ENCODE data around the gene IQGAP2.
"Not testable (repeated sequence)": the region's sequence is repeated elsewhere in the genome, so short reads cannot be mapped to it uniquely, and the experiment has no call there.

Gene IQGAP2

DNA sequence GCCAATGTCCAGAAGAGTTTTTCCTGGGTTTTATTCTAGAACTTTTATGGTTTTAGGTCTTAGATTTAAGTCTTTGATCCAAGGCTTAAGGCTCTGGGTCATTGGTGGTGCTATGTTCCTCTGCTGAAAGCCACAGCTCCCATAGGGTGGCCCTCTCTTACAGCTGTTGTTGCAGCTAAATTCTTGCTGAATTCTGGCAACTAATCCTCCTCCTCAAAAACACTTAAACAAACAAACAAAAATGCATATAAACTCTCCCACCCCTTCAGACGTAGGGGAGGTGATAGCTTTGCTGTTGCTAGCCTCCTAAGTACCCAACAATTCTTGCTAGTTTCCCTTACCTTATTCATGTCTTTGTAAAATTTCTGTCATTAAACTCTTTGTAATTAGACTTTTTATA is 30.2 kb downstream of the IQGAP2 start:
- Histone ChIP-seq H3K9me2 (replicated peaks; ENCODE audit: insufficient read depth, low read length) (no peaks in the 10 kb centered on the region), H4K20me1 (ENCODE audit: low read depth, low read length) (no peaks in the 10 kb centered on the region), H3K4me3 (ENCODE audit: insufficient read depth, low read length, poor library complexity, severe bottlenecking) (no peak overlapping the region), H3K9ac (ENCODE audit: low read length) (no peak overlapping the region), H3K9me3 (ENCODE audit: insufficient read depth, low read length) (no peaks in the 10 kb centered on the region), H3K27me3 (ENCODE audit: low read length) (no peaks in the 10 kb centered on the region), H2AFZ (ENCODE audit: low read depth, low read length, severe bottlenecking) (no peak overlapping the region), H3K4me2 (ENCODE audit: low read depth, low read length, poor library complexity, severe bottlenecking) (no peak overlapping the region), H3K36me3 (ENCODE audit: low read length) (no peaks in the 10 kb centered on the region), H3F3A (ENCODE audit: insufficient read depth) (no peaks in the 10 kb centered on the region), H3K27ac (ENCODE audit: low read depth, low read length) (no peak overlapping the region), H3K79me2 (ENCODE audit: insufficient read depth, low read length) (no peaks in the 10 kb centered on the region)
- TF ChIP-seq EZH2phosphoT487 (conservative IDR thresholded peaks at IDR 0.05; ENCODE audit: low read length), result no peak
- TF ChIP-seq, protein P1, sequence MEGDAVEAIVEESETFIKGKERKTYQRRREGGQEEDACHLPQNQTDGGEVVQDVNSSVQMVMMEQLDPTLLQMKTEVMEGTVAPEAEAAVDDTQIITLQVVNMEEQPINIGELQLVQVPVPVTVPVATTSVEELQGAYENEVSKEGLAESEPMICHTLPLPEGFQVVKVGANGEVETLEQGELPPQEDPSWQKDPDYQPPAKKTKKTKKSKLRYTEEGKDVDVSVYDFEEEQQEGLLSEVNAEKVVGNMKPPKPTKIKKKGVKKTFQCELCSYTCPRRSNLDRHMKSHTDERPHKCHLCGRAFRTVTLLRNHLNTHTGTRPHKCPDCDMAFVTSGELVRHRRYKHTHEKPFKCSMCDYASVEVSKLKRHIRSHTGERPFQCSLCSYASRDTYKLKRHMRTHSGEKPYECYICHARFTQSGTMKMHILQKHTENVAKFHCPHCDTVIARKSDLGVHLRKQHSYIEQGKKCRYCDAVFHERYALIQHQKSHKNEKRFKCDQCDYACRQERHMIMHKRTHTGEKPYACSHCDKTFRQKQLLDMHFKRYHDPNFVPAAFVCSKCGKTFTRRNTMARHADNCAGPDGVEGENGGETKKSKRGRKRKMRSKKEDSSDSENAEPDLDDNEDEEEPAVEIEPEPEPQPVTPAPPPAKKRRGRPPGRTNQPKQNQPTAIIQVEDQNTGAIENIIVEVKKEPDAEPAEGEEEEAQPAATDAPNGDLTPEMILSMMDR (IDR thresholded peaks at IDR 0.05; ENCODE audit: insufficient read depth, low read length, poor library complexity, severe bottlenecking), result no peak

DNA sequence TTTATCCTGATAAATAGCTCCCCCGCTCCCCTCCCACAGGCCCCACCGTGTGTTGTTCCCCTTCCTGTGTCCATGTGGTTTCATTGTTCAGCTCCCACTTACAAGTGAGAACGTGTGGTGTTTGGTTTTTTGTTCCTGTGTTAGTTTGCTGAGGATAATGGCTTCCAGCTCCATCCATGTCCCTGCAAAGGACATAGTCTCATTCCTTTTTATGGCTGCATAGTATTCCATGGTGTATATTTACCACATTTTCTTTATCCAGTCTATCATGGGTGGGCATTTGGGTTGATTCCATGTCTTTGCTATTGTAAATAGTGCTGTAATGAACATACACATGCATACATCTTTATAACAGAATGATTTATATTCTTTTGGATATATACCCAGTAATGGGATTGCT is 34.4 kb downstream of the IQGAP2 start:
- not testable (repeated sequence) for H3F3A ChIP-seq (ENCODE audit: insufficient read depth); H3K9me3 ChIP-seq (ENCODE audit: insufficient read depth, low read length); H3K27me3 ChIP-seq (ENCODE audit: low read length); H2AFZ ChIP-seq (ENCODE audit: low read depth, low read length, severe bottlenecking); H4K20me1 ChIP-seq (ENCODE audit: low read depth, low read length); H3K4me2 ChIP-seq (ENCODE audit: low read depth, low read length, poor library complexity, severe bottlenecking); H3K27ac ChIP-seq (ENCODE audit: low read depth, low read length); H3K79me2 ChIP-seq (ENCODE audit: insufficient read depth, low read length); H3K9ac ChIP-seq (ENCODE audit: low read length); H3K36me3 ChIP-seq (ENCODE audit: low read length); H3K9me2 ChIP-seq (replicated peaks; ENCODE audit: insufficient read depth, low read length); H3K4me3 ChIP-seq (ENCODE audit: insufficient read depth, low read length, poor library complexity, severe bottlenecking)

DNA sequence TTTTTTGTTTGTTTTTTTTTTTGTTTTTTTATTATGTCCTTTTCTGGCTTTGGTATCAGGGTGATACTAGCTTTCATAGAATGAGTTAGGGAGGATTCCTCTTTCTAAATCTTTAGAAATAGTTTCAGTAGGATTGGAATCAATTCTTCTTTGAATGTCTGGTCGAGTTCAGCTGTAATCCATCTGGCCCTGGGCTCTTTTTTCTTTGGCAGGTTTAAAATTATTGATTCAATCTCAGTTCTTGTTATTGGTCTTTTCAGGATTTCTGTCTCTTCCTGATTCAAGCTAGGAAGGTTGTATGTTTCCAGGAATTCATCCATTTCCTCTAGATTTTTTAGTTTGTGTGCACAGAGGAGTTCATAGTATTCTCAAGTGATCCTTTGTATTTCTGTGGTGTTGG is 34.9 kb downstream of the IQGAP2 start:
- H3F3A ChIP-seq (ENCODE audit: insufficient read depth), result no peaks in the 10 kb centered on the region
- TF ChIP-seq, protein P1 (IDR thresholded peaks at IDR 0.05; ENCODE audit: insufficient read depth, low read length, poor library complexity, severe bottlenecking), result no peak
- TF ChIP-seq EZH2phosphoT487 (conservative IDR thresholded peaks at IDR 0.05; ENCODE audit: low read length), result no peak
- H3K27me3 ChIP-seq (ENCODE audit: low read length), result no peaks in the 10 kb centered on the region
- no peaks in the 10 kb centered on the region for H4K20me1 ChIP-seq (ENCODE audit: low read depth, low read length)
- H3K4me3 ChIP-seq (ENCODE audit: insufficient read depth, low read length, poor library complexity, severe bottlenecking), result no peak overlapping the region
- no peaks in the 10 kb centered on the region for H3K79me2 ChIP-seq (ENCODE audit: insufficient read depth, low read length)
- no peak overlapping the region for H3K9ac ChIP-seq (ENCODE audit: low read length)
- no peak overlapping the region for H3K4me2 ChIP-seq (ENCODE audit: low read depth, low read length, poor library complexity, severe bottlenecking)
- no peak overlapping the region for H2AFZ ChIP-seq (ENCODE audit: low read depth, low read length, severe bottlenecking)
- H3K27ac ChIP-seq (ENCODE audit: low read depth, low read length), result no peak overlapping the region
- H3K36me3 ChIP-seq (ENCODE audit: low read length), result no peaks in the 10 kb centered on the region
- H3K9me3 ChIP-seq (ENCODE audit: insufficient read depth, low read length), result no peaks in the 10 kb centered on the region
- no peaks in the 10 kb centered on the region for H3K9me2 ChIP-seq (replicated peaks; ENCODE audit: insufficient read depth, low read length)

DNA sequence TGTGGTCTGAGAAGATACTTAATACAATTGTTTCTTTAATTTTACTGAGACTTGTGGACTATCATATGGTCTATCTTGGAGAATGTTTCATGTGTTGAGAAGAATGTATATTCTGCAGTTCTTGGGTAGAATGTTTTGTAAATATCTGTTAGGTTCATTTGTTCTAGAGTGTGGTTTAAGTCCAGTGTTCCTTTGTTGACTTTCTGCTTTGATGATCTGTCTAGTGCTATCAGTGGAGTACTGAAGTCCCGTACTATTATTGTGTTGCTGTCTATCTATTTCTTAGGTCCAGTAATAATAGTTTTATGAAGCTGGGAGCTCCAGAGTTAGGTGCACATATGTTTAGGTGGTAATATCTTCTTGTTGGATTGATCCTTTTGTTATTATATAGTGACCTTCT is 36.1 kb downstream of the IQGAP2 start:
- no peaks in the 10 kb centered on the region for H4K20me1 ChIP-seq (ENCODE audit: low read depth, low read length)

More for the DNA sequence above, 36.1 kb downstream of the IQGAP2 start:
- no peaks in the 10 kb centered on the region for H3K79me2 ChIP-seq (ENCODE audit: insufficient read depth, low read length)
- H3K36me3 ChIP-seq (ENCODE audit: low read length), result no peaks in the 10 kb centered on the region
- TF ChIP-seq EZH2phosphoT487 (conservative IDR thresholded peaks at IDR 0.05; ENCODE audit: low read length), result no peak
- TF ChIP-seq, protein P1 (IDR thresholded peaks at IDR 0.05; ENCODE audit: insufficient read depth, low read length, poor library complexity, severe bottlenecking), result no peak
- H3K9me2 ChIP-seq (replicated peaks; ENCODE audit: insufficient read depth, low read length), result no peaks in the 10 kb centered on the region
- no peak overlapping the region for H3K4me2 ChIP-seq (ENCODE audit: low read depth, low read length, poor library complexity, severe bottlenecking)
- H3K9ac ChIP-seq (ENCODE audit: low read length), result no peak overlapping the region
- no peak overlapping the region for H2AFZ ChIP-seq (ENCODE audit: low read depth, low read length, severe bottlenecking)
- H3F3A ChIP-seq (ENCODE audit: insufficient read depth), result no peaks in the 10 kb centered on the region
- no peak overlapping the region for H3K27ac ChIP-seq (ENCODE audit: low read depth, low read length)
- no peaks in the 10 kb centered on the region for H3K27me3 ChIP-seq (ENCODE audit: low read length)
- no peak overlapping the region for H3K4me3 ChIP-seq (ENCODE audit: insufficient read depth, low read length, poor library complexity, severe bottlenecking)
- no peaks in the 10 kb centered on the region for H3K9me3 ChIP-seq (ENCODE audit: insufficient read depth, low read length)

All from SU-DHL-6 (cell line).